Sigmoid colon (tissue), 7 donors: ENCODE results near the gene TRIM33. TPM values are rescaled to one million over a fixed set of nuclear protein-coding genes. Genes with fewer than 3 reads are reported as not detected.
"Not testable (repeated sequence)": the region's sequence is repeated elsewhere in the genome, so short reads cannot be mapped to it uniquely, and the experiment has no call there.

Experiments used
- DNase-seq: peaks from one replicate; pipeline ENCODE4 v3.0.0-alpha.2; 2019
- H3K27ac ChIP-seq, 4 donors: fragments of 200-600 bp; sonication (generic); one replicate each; pipeline ENCODE4 v1.5.1; 2016 to 2019; ENCODE audit warnings: mild to moderate bottlenecking in 1 of 4
- H3K27me3 ChIP-seq, 3 donors: fragments of 200-600 bp; sonication (generic); one replicate each; pipeline ENCODE4 v1.5.1; 2019; ENCODE audit warnings: mild to moderate bottlenecking in 1 of 3
- H3K36me3 ChIP-seq, 4 donors: fragments of 200-600 bp; sonication (generic); one replicate each; pipeline ENCODE4 v1.5.1; 2016 to 2019
- H3K4me1 ChIP-seq, 4 donors: fragments of 200-600 bp; sonication (generic); one replicate each; pipeline ENCODE4 v1.5.1; 2017 to 2019
- H3K4me3 ChIP-seq, 4 donors: fragments of 200-600 bp; sonication (generic); one replicate each; pipeline ENCODE4 v1.5.1; 2017 to 2019; ENCODE audit warnings: mild to moderate bottlenecking in 2 of 4, moderate library complexity in 1 of 4
- H3K9me3 ChIP-seq, 4 donors: fragments of 200-600 bp in 3 of 4; sonication (generic) in 3 of 4; one replicate each; pipeline versions ENCODE4 v1.5.1 to v1.6.1; 2013 to 2019
- EP300 ChIP-seq, 4 donors: sonication (generic); formaldehyde crosslinking; IDR thresholded peaks; one replicate each; pipeline ENCODE4 v1.6.1; 2017; ENCODE audit warnings: antibody characterized with exemption in 4 of 4
- POLR2A ChIP-seq, 2 donors: fragments of 450-650 bp; IDR thresholded peaks; one replicate each; pipeline ENCODE4 v1.6.1; 2016; ENCODE audit warnings: antibody characterized with exemption in 2 of 2, mild to moderate bottlenecking in 2 of 2, moderate library complexity in 2 of 2
- POLR2AphosphoS5 ChIP-seq, 4 donors: sonication (generic); formaldehyde crosslinking; IDR thresholded peaks; one replicate each; pipeline ENCODE4 v1.6.1; 2017; ENCODE audit warnings: antibody characterized with exemption in 4 of 4
- WGBS, 2 donors: extraction: QIAGEN DNeasy Blood & Tissue Kit; methylation state at CpG; one replicate each; pipeline ENCODE4 v1.1.7; 2013; 5-methylcytosine and 5-hydroxymethylcytosine counted together
- intact Hi-C: fragments of 100-400 bp; cut with DNase I; formaldehyde crosslinking; loops from one replicate; pipeline ENCODE4 v1.15.1; 2023
- polyA plus RNA-seq, 3 donors: library from polyadenylated mRNA; stranded (reverse); fragments of 200-250 nt; gene quantifications; one replicate each; pipeline ENCODE4 v1.2.3, GENCODE V29; 2013
- total RNA-seq, 4 donors: library from RNA; depleted of rRNA; stranded (reverse); fragments of >200 nt; gene quantifications; one replicate each; pipeline ENCODE4 v1.1.0, GENCODE V29; 2016
- TF ChIP-seq, protein P1 (sequence below), 4 experiments: fragments of 450-650 bp in 3 of 4; fragments of 200-600 bp in 1 of 4; IDR thresholded peaks; one replicate each; pipeline ENCODE4 v1.5.1; 2016 to 2019; ENCODE audit warnings: antibody characterized with exemption in 4 of 4, mild to moderate bottlenecking in 3 of 4, moderate library complexity in 2 of 4
- donor health status: healthy with polysubstance abuse.
- donor health status: Bipolar disorder and iron deficiency.
- donor health status: healthy.

The TRIM33 gene
- total and polyA plus RNA-seq, 7 donors = 4.6 to 42.0 (median 38.7) TPM

DNA sequence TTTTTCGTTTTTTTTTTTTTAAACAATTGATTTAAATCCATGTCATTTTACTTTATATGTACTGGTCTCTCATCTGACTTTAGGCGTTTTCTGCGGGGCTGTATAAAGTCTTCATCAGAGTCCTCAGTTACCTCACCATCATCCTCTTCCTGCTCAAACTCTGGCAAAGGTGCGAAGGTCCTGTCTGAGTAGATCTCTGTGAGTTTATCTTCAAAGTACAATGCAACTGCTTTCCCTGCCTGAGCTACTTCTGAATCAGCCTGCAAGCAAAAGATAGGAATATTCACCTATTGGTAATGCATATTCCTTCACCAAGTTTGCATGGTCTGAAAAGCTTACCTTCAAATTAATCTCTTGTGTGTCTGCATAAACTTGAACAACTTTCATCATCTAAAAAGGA, 113.4 kb downstream of the TRIM33 start:
- Histone ChIP-seq H3K27me3 (no peaks in the 10 kb centered on the region), H3K36me3 (peaks cover 0 to 80% (median 13%) of the 10 kb centered on the region in 4 donors), H3K27ac (no peak overlapping the region), H3K4me3 (no peak overlapping the region), H3K4me1 (no peaks in the 10 kb centered on the region), H3K9me3 (no peaks in the 10 kb centered on the region)
- DNase-seq = no peak
- TF ChIP-seq EP300 (IDR thresholded peaks at IDR 0.05) (no peak), POLR2AphosphoS5 (IDR thresholded peaks at IDR 0.05) (no peak), POLR2A (IDR thresholded peaks at IDR 0.05) (no peak)
- TF ChIP-seq, protein P1, sequence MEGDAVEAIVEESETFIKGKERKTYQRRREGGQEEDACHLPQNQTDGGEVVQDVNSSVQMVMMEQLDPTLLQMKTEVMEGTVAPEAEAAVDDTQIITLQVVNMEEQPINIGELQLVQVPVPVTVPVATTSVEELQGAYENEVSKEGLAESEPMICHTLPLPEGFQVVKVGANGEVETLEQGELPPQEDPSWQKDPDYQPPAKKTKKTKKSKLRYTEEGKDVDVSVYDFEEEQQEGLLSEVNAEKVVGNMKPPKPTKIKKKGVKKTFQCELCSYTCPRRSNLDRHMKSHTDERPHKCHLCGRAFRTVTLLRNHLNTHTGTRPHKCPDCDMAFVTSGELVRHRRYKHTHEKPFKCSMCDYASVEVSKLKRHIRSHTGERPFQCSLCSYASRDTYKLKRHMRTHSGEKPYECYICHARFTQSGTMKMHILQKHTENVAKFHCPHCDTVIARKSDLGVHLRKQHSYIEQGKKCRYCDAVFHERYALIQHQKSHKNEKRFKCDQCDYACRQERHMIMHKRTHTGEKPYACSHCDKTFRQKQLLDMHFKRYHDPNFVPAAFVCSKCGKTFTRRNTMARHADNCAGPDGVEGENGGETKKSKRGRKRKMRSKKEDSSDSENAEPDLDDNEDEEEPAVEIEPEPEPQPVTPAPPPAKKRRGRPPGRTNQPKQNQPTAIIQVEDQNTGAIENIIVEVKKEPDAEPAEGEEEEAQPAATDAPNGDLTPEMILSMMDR (IDR thresholded peaks at IDR 0.05) = no peak
- intact Hi-C loops = no loop called here
- 86 to 91% methylated on average over 4 of the region's 4 CpGs for WGBS, 2 donors

- WGBS, 2 donors = 97 to 100% methylated on average over 1 of the region's 1 CpG
- DNase-seq = no peak
- Histone ChIP-seq H3K27ac (no peak overlapping the region), H3K9me3 (no peaks in the 10 kb centered on the region), H3K27me3 (no peaks in the 10 kb centered on the region), H3K36me3 (peaks cover 0 to 66% (median 8%) of the 10 kb centered on the region in 4 donors), H3K4me3 (no peak overlapping the region), H3K4me1 (no peaks in the 10 kb centered on the region)
- intact Hi-C loops = no loop called here
- TF ChIP-seq EP300 (IDR thresholded peaks at IDR 0.05) = no peak
- TF ChIP-seq POLR2AphosphoS5 (IDR thresholded peaks at IDR 0.05) = no peak
- TF ChIP-seq, protein P1 (IDR thresholded peaks at IDR 0.05) = no peak
These were observed 115.1 kb downstream of the TRIM33 start for GRCh38 chr1:114395863-114396262.

DNA sequence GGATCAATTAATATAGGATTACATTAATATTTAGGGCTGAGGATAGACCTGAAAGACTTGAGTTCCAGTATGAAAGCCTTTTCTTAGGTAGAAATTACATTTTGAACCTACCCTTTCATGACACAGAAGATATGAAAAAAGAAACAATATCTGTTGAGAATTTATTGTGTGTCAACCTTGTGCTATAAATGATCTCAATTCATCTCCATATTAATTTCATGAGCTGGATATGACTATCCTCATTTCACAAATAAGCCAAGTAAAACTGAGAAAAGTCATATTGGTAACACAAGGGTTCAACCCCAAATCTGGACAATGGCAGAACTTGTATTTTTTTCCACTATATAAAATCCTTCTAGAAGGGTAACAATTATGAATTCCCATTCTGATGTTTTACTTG, 120.0 kb downstream of the TRIM33 start:
- Histone ChIP-seq H3K36me3 (peaks cover 0 to 20% (median 2%) of the 10 kb centered on the region in 4 donors), H3K27ac (no peak overlapping the region), H3K9me3 (no peaks in the 10 kb centered on the region), H3K27me3 (no peaks in the 10 kb centered on the region), H3K4me3 (no peak overlapping the region), H3K4me1 (peaks cover 0 to 5% (median 0%) of the 10 kb centered on the region in 4 donors)
- DNase-seq = no peak
- intact Hi-C loops = no loop called here
- TF ChIP-seq EP300 (IDR thresholded peaks at IDR 0.05) (no peak), POLR2AphosphoS5 (IDR thresholded peaks at IDR 0.05) (no peak), POLR2A (IDR thresholded peaks at IDR 0.05) (no peak)
- TF ChIP-seq, protein P1 (IDR thresholded peaks at IDR 0.05) = no peak

GRCh38 chr1:114390361-114390760, 120.6 kb downstream of the TRIM33 start:
- Histone ChIP-seq H3K27me3 (no peaks in the 10 kb centered on the region), H3K4me1 (peaks cover 0 to 5% (median 0%) of the 10 kb centered on the region in 4 donors), H3K36me3 (peaks cover 0 to 15% (median 0%) of the 10 kb centered on the region in 4 donors), H3K27ac (no peak overlapping the region), H3K9me3 (peaks cover 0 to 1% (median 0%) of the 10 kb centered on the region in 4 donors), H3K4me3 (no peak overlapping the region)
- DNase-seq = no peak
- TF ChIP-seq, protein P1 (IDR thresholded peaks at IDR 0.05) = no peak
- TF ChIP-seq EP300 (IDR thresholded peaks at IDR 0.05) = no peak
- no peak for TF ChIP-seq POLR2AphosphoS5 (IDR thresholded peaks at IDR 0.05)
- no peak for TF ChIP-seq POLR2A (IDR thresholded peaks at IDR 0.05)
- intact Hi-C loops = no loop called here
- 97% methylated on average over 4 of the region's 4 CpGs for WGBS, 2 donors

- 64 to 71% methylated on average over 1 of the region's 1 CpG for WGBS, 2 donors
- no peak overlapping the region for H3K27ac ChIP-seq
- intact Hi-C loops = no loop called here
- peaks cover 0 to 3% (median 0%) of the 10 kb centered on the region in 4 donors for H3K36me3 ChIP-seq
- no peak overlapping the region for H3K4me3 ChIP-seq
- H3K4me1 ChIP-seq = peaks cover 0 to 5% (median 0%) of the 10 kb centered on the region in 4 donors
- TF ChIP-seq EP300 (IDR thresholded peaks at IDR 0.05) = no peak
- TF ChIP-seq POLR2AphosphoS5 (IDR thresholded peaks at IDR 0.05) = no peak
- DNase-seq = no peak
- no peaks in the 10 kb centered on the region for H3K27me3 ChIP-seq
- peaks cover 0 to 10% (median 0%) of the 10 kb centered on the region in 4 donors for H3K9me3 ChIP-seq
These were observed 122.5 kb downstream of the TRIM33 start for GRCh38 chr1:114388432-114389003.

- H3K27me3 ChIP-seq, H3K36me3 ChIP-seq, H3K27ac ChIP-seq, DNase-seq, H3K4me3 ChIP-seq, H3K4me1 ChIP-seq, intact Hi-C loops: not testable (repeated sequence)
- WGBS, 2 donors = 92% methylated on average over 6 of the region's 6 CpGs
- peaks cover 0 to 10% (median 0%) of the 10 kb centered on the region in 4 donors for H3K9me3 ChIP-seq
These were observed 123.4 kb downstream of the TRIM33 start for GRCh38 chr1:114387585-114387984.
